Uterus (tissue), 2 donors: Measurements from ENCODE around the gene SSB.
"Not testable (repeated sequence)": the region's sequence is repeated elsewhere in the genome, so short reads cannot be mapped to it uniquely, and the experiment has no call there.

Source experiments
- CTCF ChIP-seq, 4 experiments: fragments of 200-600 bp in 2 of 4; fragments of 450-650 bp in 2 of 4; sonication (generic) in 2 of 4; IDR thresholded peaks; one replicate each; pipeline ENCODE4 v1.5.1; 2016 to 2019; ENCODE audit warnings: antibody characterized with exemption in 4 of 4, mild to moderate bottlenecking in 2 of 4, moderate library complexity in 1 of 4
- POLR2A ChIP-seq, 2 donors: fragments of 450-650 bp; IDR thresholded peaks; one replicate each; pipeline ENCODE4 v1.6.1; 2016; ENCODE audit warnings: antibody characterized with exemption in 2 of 2, mild to moderate bottlenecking in 1 of 2, moderate library complexity in 1 of 2

- not testable (repeated sequence) for TF ChIP-seq CTCF, POLR2A (IDR thresholded peaks at IDR 0.05)
These were observed 37.9 kb upstream of the SSB start for GRCh38 chr2:169760798-169761197.
